GM21360 (cell line): ENCODE measurements around the gene MPND.

Source experiments
- ATAC-seq: cut with Tn5 transposase; IDR thresholded peaks from one replicate; pipeline ENCODE4 v1.9.1; 2021; ENCODE audit warnings: mild to moderate bottlenecking, moderate library complexity; ENCODE audit not compliant: unreplicated experiment

The MPND gene

GRCh38 chr19:4343370-4344307 lies at the start of gene MPND:
MPND (plus strand) TSS chr19:4343562; CDS start chr19:4343594, 32 bp downstream.
- peak; percentile 49 for ATAC-seq

GRCh38 chr19:4294389-4294788 lies 49.0 kb upstream of the MPND start:
- no peak for ATAC-seq

GRCh38 chr19:4295972-4296771 lies 47.2 kb upstream of the MPND start:
- no peak for ATAC-seq

- no peak for ATAC-seq
Measured at GRCh38 chr19:4297901-4298809, 45.2 kb upstream of the MPND start.

- no peak for ATAC-seq
Measured at GRCh38 chr19:4298810-4299550, 44.4 kb upstream of the MPND start.

GRCh38 chr19:4300589-4300988 lies 42.8 kb upstream of the MPND start:
- no peak for ATAC-seq

GRCh38 chr19:4301590-4302242 lies 41.6 kb upstream of the MPND start:
- ATAC-seq: no peak

GRCh38 chr19:4302243-4302640 lies 41.1 kb upstream of the MPND start, which contains the start of gene TMIGD2:
TMIGD2 (minus strand) TSS chr19:4302389; CDS start chr19:4302385, 4 bp downstream.
- no peak for ATAC-seq

GRCh38 chr19:4303819-4304537 lies 39.4 kb upstream of the MPND start:
- no peak for ATAC-seq

- no peak for ATAC-seq
Measured at GRCh38 chr19:4304538-4305256, 38.7 kb upstream of the MPND start, which contains the start of gene FSD1. FSD1 (plus strand) TSS chr19:4304598; CDS start chr19:4304747, 149 bp downstream.

GRCh38 chr19:4305257-4305612 lies 38.1 kb upstream of the MPND start:
- no peak for ATAC-seq

GRCh38 chr19:4305659-4306058 lies 37.7 kb upstream of the MPND start:
- no peak for ATAC-seq

- ATAC-seq: no peak
Measured at GRCh38 chr19:4310247-4311121, 32.9 kb upstream of the MPND start.

GRCh38 chr19:4313847-4314490 lies 29.4 kb upstream of the MPND start:
- ATAC-seq: no peak

GRCh38 chr19:4316956-4317355 lies 26.4 kb upstream of the MPND start:
- no peak for ATAC-seq

GRCh38 chr19:4318460-4318859 lies 24.9 kb upstream of the MPND start:
- ATAC-seq: no peak
